Omental fat pad (tissue), 4 donors: ENCODE results near the gene PRKAG2. TPM values are rescaled to one million over a fixed set of nuclear protein-coding genes. Genes with fewer than 3 reads are reported as not detected.
"Not testable (repeated sequence)": the region's sequence is repeated elsewhere in the genome, so short reads cannot be mapped to it uniquely, and the experiment has no call there.

Experiments
- ATAC-seq: fragments of 150-250 bp; one replicate; pipeline ENCODE4 v1.9.1; 2016; ENCODE audit warnings: mild to moderate bottlenecking, moderate library complexity; ENCODE audit not compliant: low FRiP score
- DNase-seq: peaks from one replicate; pipeline ENCODE4 v3.0.0-alpha.2; 2019; ENCODE audit warnings: low spot score
- CTCF ChIP-seq, 3 donors: fragments of 450-650 bp; IDR thresholded peaks; one replicate each; pipeline ENCODE4 v1.5.1; 2016 to 2017; ENCODE audit warnings: antibody characterized with exemption in 3 of 3, mild to moderate bottlenecking in 3 of 3, moderate library complexity in 2 of 3
- total RNA-seq, 4 donors: library from RNA; depleted of rRNA; stranded (reverse); fragments of >200 nt; gene quantifications; one replicate each; pipeline ENCODE4 v1.1.0, GENCODE V29; 2016

The PRKAG2 gene
- total RNA-seq, 4 donors from 2014 or later = 31.6 to 49.5 (median 36.9) TPM

DNA sequence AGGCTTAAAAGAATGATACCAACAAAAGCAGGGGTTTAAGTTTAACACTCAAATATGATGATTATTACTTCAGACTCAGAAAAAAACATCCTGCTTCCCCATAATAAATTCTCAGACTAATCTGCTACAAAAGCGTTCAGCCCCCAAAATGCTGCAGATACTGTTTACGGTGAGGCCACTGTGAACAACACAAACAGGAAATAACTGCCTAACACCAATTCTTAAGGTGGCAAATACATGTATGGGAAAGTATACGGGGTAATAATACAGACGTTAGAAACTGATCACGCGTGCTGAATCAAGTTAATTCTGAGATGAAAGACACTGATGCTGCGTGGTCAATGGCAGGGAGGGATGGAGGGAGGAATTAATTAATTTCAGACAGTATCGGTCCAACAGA is 295.2 kb downstream of the PRKAG2 start:
- ATAC-seq (no peak), DNase-seq (no peak)
- TF ChIP-seq CTCF (IDR thresholded peaks at IDR 0.05) = no peak

DNA sequence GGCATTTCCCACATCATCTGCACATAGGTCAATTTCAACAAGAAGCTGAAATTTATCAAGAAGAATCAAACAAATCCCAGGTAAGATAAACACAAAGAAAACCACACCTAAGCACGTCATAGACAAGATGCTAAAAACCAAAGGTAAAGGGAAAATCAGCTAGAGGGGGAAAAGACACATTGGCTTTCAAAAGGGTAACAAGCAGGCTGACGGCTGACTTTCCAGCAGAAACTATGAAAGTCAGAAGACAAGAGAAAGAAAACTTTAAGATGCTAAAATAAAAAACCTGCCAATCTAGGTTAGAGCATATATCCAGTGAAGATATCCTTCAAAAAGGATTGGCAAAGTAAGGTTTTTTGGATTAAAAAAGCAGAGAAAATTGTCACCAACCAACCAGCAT is 297.3 kb downstream of the PRKAG2 start:
- TF ChIP-seq CTCF (IDR thresholded peaks at IDR 0.05) = no peak
- no peak for ATAC-seq
- no peak for DNase-seq

DNA sequence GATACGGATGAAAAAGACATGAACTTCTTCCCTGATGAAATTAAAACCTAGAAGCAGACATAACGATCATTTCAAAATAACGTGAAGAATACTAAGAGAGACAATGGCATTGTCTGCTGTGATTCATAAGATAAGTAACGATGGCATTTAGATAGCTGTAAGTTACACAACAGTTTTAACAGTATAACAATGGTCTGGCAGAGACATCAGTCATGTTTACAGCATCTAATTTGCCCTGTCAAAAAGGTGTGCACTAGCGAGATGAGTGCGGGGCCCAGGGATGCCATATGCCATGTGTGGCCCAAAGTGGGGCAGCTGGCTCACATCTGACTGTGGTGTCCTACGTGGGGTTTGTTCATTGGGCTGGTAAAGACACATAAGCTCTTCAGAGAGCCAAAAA is 301.5 kb downstream of the PRKAG2 start:
- DNase-seq = no peak
- ATAC-seq = no peak
- no peak for TF ChIP-seq CTCF (IDR thresholded peaks at IDR 0.05)

GRCh38 chr7:151573046-151573445 is 303.9 kb downstream of the PRKAG2 start:
- ATAC-seq, DNase-seq: not testable (repeated sequence)

- no peak for DNase-seq
- no peak for ATAC-seq
- TF ChIP-seq CTCF (IDR thresholded peaks at IDR 0.05) = no peak
These were observed 304.8 kb downstream of the PRKAG2 start for GRCh38 chr7:151572136-151572535.

- ATAC-seq (no peak), DNase-seq (no peak)
- no peak for TF ChIP-seq CTCF (IDR thresholded peaks at IDR 0.05)
These were observed 305.4 kb downstream of the PRKAG2 start for GRCh38 chr7:151571471-151571870.

GRCh38 chr7:151570366-151570915 is 306.5 kb downstream of the PRKAG2 start:
- DNase-seq (no peak), ATAC-seq (no peak)
- TF ChIP-seq CTCF (IDR thresholded peaks at IDR 0.05) = no peak
